PC-9 (cell line): ENCODE measurements around the gene UBTD1. TPM values are rescaled to one million over a fixed set of nuclear protein-coding genes. Genes with fewer than 3 reads are reported as not detected.

Experiments
- BruUV-seq: library from RNA; stranded (reverse); fragments of 400-500 nt; replicated peaks from 2 replicates; lab custom pipeline; 2021; lab: Mats Ljungman, UMichigan
- CTCF ChIA-PET: fragments of 300-600 bp; sonication (Branson Sonifier 250); formaldehyde crosslinking; loops from one replicate; lab custom pipeline; 2022; ENCODE audit warnings: antibody characterized with exemption; lab: Charles Lee
- POLR2A ChIA-PET: fragments of 300-600 bp; sonication (Branson Sonifier 250); formaldehyde crosslinking; loops from one replicate; lab custom pipeline; 2022; ENCODE audit warnings: antibody characterized with exemption; ENCODE audit not compliant: unreplicated experiment; lab: Charles Lee
- DNase-seq, 2 experiments: peaks; one replicate each; pipeline versions ENCODE4 v3.0.0 to v3.0.0-alpha.2; 2015 to 2022; ENCODE audit warnings: mixed read lengths in 1 of 2
- H2AFZ ChIP-seq: fragments of 200-600 bp; sonication (generic); 2 replicates; pipeline ENCODE4 v1.8.1; 2017; ENCODE audit warnings: antibody characterized with exemption
- H3F3A ChIP-seq: fragments of 200-600 bp; sonication (generic); 2 replicates; pipeline ENCODE4 v1.8.1; 2017; ENCODE audit warnings: antibody characterized with exemption, mild to moderate bottlenecking, low read depth; ENCODE audit not compliant: insufficient read depth
- H3K27ac ChIP-seq: fragments of 200-600 bp; sonication (generic); 2 replicates; pipeline ENCODE4 v1.6.1; 2016; ENCODE audit warnings: mixed run types
- H3K27me3 ChIP-seq: fragments of 200-600 bp; sonication (generic); 2 replicates; pipeline ENCODE4 v1.6.1; 2016; ENCODE audit warnings: low read depth, mixed run types; ENCODE audit not compliant: insufficient read depth
- H3K36me3 ChIP-seq: fragments of 200-600 bp; sonication (generic); 2 replicates; pipeline ENCODE4 v1.6.1; 2016; ENCODE audit warnings: low read depth, mixed run types
- H3K4me1 ChIP-seq: fragments of 200-600 bp; sonication (generic); replicated peaks from 2 replicates; pipeline ENCODE4 v1.6.1; 2016; ENCODE audit warnings: mixed run types; ENCODE audit not compliant: insufficient read depth
- H3K4me2 ChIP-seq: fragments of 200-600 bp; sonication (generic); 2 replicates; pipeline ENCODE4 v1.6.1; 2017; ENCODE audit warnings: mixed run types
- H3K4me3 ChIP-seq: fragments of 200-600 bp; sonication (generic); 2 replicates; pipeline ENCODE4 v1.6.1; 2016; ENCODE audit warnings: mixed run types
- H3K79me2 ChIP-seq: fragments of 200-600 bp; sonication (generic); 2 replicates; pipeline ENCODE4 v1.6.1; 2017; ENCODE audit warnings: low read depth, mixed run types
- H3K9me2 ChIP-seq: fragments of 200-600 bp; sonication (generic); 2 replicates; pipeline ENCODE4 v1.8.1; 2017; ENCODE audit warnings: mild to moderate bottlenecking; ENCODE audit not compliant: insufficient read depth
- H3K9me3 ChIP-seq: fragments of 200-600 bp; sonication (generic); 2 replicates; pipeline ENCODE4 v1.8.1; 2016; ENCODE audit warnings: low read depth; ENCODE audit not compliant: insufficient read depth
- H4K20me1 ChIP-seq: fragments of 200-600 bp; sonication (generic); 2 replicates; pipeline ENCODE4 v1.8.1; 2017; ENCODE audit not compliant: insufficient read depth
- CTCF ChIP-seq: fragments of 200-600 bp; sonication (generic); conservative IDR thresholded peaks from 2 replicates; pipeline ENCODE4 v1.6.1; 2017; ENCODE audit warnings: mixed run types, antibody characterized with exemption, mild to moderate bottlenecking, moderate library complexity
- EZH2 ChIP-seq: fragments of 200-600 bp; sonication (generic); IDR thresholded peaks from 2 replicates; pipeline ENCODE4 v1.8.0; 2017; ENCODE audit warnings: antibody characterized with exemption, low read depth
- intact Hi-C: fragments of 100-400 bp; cut with micrococcal nuclease; formaldehyde crosslinking; loops from one replicate; pipeline ENCODE4 v1.10.0; 2022; ENCODE audit not compliant: unreplicated experiment
- total RNA-seq: library from RNA; stranded (reverse); gene quantifications from 2 replicates; pipeline ENCODE4 v1.2.3, GENCODE V29; 2021

Gene UBTD1
- total RNA-seq, 1 experiment from 2014 or later = 17.1 TPM

- DNase-seq = no peak
- Histone ChIP-seq H3K36me3 (no peaks in the 10 kb centered on the region), H3K4me3 (no peak overlapping the region), H3K79me2 (no peaks in the 10 kb centered on the region), H3K27me3 (no peaks in the 10 kb centered on the region), H2AFZ (no peak overlapping the region), H3K9me2 (no peaks in the 10 kb centered on the region), H3K27ac (no peak overlapping the region), H3K4me1 (peaks cover 23% of the 10 kb centered on the region), H3K9me3 (no peaks in the 10 kb centered on the region), H3F3A (peaks cover 9% of the 10 kb centered on the region; the same call in 1 of the 2 replicates), H3K4me2 (no peak overlapping the region), H4K20me1 (no peaks in the 10 kb centered on the region)
- BruUV-seq = no TSS peak
- POLR2A ChIA-PET = no interaction called here
- intact Hi-C loops = no loop called here
- CTCF ChIA-PET = no interaction called here
- TF ChIP-seq EZH2 (no peak), CTCF (no peak)
Observed at GRCh38 chr10:97563337-97563736, 64.6 kb downstream of the UBTD1 start.

DNA sequence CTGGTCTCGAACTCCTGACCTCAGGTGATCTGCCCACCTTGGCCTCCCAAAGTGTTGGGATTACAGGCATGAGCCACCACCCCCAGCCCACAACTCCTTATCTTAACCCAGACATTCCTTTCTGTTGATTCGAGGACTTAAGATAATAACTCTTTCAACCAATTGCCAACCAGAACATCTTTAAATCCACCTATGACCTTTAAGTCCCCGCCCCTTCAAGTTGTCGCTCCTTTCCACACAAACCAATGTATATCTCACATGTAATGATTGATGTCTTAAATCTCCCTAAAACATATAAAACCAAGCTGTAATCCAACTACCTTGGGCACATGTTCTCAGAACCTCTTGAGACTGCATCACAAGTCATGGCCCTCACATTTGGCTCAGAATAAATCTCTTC, 66.1 kb downstream of the UBTD1 start:
- H3K27me3 ChIP-seq = no peaks in the 10 kb centered on the region
- no peaks in the 10 kb centered on the region for H3K36me3 ChIP-seq
- no peaks in the 10 kb centered on the region for H3K9me2 ChIP-seq
- TF ChIP-seq EZH2 (no peak), CTCF (no peak)
- no peaks in the 10 kb centered on the region for H3K79me2 ChIP-seq
- intact Hi-C loops = no loop called here
- ChIA-PET POLR2A (no interaction called here), CTCF (no interaction called here)
- no peak overlapping the region for H3K4me3 ChIP-seq
- H3K4me1 ChIP-seq = peaks cover 29% of the 10 kb centered on the region
- BruUV-seq = no TSS peak
- H2AFZ ChIP-seq = no peak overlapping the region
- no peaks in the 10 kb centered on the region for H3K9me3 ChIP-seq
- no peak overlapping the region for H3K27ac ChIP-seq
- H4K20me1 ChIP-seq = no peaks in the 10 kb centered on the region
- peaks cover 9% of the 10 kb centered on the region; the same call in 1 of the 2 replicates for H3F3A ChIP-seq
- DNase-seq = no peak
- no peak overlapping the region for H3K4me2 ChIP-seq

DNA sequence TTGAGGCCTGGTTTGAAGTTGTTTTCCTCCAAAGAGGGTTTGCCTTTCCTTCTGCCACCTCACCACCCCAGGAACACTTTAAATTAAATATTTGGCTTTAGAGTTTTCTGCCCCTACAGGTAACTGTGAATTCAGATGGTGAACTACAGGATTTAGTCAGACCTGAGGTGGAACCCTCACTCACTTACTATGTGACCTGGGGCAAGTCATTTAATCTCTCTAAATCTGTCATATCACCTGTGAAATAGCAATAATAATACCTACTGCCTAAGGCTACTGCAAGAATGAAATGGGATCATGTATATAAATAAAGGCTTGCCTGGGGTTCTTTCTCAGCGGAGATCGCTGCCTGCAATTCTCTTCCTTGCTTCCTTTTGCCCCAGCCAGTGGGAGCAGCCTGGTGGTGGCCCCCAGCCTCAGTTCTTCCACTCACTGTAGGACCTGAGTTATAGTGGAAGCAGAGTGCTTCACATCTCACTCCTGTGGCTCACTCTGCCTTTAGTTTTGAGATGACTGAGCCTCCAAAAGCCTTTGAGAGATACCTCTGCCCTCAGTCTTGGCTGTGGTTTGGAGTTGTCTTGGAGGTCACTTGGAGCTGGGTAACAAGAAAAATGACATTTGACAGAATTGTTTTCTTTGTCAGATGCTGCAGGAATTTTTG, 67.7 kb downstream of the UBTD1 start:
- BruUV-seq = no TSS peak
- peak overlapping the region; percentile 70 for H3K4me2 ChIP-seq
- H3K4me3 ChIP-seq = no peak overlapping the region
- CTCF ChIA-PET = no interaction called here
- no peaks in the 10 kb centered on the region for H4K20me1 ChIP-seq
- peak overlapping the region; percentile 65 for H3K27ac ChIP-seq
- H3K9me3 ChIP-seq = no peaks in the 10 kb centered on the region
- DNase-seq = peak in 1 of 2 experiments; percentile 81
- TF ChIP-seq CTCF (no peak), EZH2 (no peak)
- no peaks in the 10 kb centered on the region for H3K79me2 ChIP-seq
- peaks cover 19% of the 10 kb centered on the region; the same call in 1 of the 2 replicates for H3F3A ChIP-seq
- peaks cover 45% of the 10 kb centered on the region for H3K4me1 ChIP-seq
- H3K36me3 ChIP-seq = no peaks in the 10 kb centered on the region
- POLR2A ChIA-PET = no interaction called here
- no peaks in the 10 kb centered on the region for H3K9me2 ChIP-seq
- H3K27me3 ChIP-seq = no peaks in the 10 kb centered on the region
- intact Hi-C loops = no loop called here
- no peak overlapping the region for H2AFZ ChIP-seq
